COLO668 (cell line): ENCODE data around the gene PNPLA1.

Experiments used
- DNase-seq: peaks from one replicate; lab custom pipeline; 2025; ENCODE audit not compliant: unreplicated experiment; lab: John Stamatoyannopoulos, UW

PNPLA1 gene

DNA sequence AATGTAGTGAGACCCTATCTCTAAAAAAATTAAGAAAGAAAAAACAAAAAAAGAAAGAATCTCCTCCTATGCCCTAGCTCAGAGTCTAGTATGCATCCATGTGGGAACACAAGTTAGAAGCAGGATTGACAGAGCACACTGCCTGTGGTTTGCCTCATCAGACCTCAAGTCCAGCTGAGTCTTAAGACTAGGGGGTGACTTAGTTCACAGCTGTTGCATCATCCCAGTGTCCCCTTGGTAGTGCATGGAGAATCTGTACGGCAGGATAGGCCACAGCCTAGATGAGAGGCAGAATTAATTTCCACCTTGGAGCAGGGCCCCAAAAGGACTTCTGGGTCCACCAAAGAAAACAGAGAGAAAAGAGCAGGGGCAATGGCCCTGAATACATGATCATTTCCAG, 13.7 kb downstream of the PNPLA1 start:
- no peak for DNase-seq

DNA sequence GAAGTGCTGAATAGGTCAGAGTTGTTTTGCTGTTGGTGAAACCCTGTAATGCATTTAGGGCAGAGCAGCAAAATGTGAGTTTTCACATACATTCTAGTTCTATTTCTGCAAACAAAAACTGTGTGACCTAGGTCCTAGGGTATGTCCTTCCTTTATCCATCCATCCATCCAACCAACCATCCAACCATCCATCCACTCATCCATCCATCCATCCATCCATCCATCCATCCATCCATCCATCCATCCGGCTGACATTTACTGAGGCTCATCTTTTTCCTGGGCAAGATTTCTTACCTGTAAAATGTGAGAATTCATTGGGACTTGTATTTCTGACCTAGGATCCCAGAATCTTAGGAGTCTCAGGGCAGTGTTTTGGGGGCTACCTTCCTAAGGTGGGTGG, 14.5 kb downstream of the PNPLA1 start:
- no peak for DNase-seq

DNA sequence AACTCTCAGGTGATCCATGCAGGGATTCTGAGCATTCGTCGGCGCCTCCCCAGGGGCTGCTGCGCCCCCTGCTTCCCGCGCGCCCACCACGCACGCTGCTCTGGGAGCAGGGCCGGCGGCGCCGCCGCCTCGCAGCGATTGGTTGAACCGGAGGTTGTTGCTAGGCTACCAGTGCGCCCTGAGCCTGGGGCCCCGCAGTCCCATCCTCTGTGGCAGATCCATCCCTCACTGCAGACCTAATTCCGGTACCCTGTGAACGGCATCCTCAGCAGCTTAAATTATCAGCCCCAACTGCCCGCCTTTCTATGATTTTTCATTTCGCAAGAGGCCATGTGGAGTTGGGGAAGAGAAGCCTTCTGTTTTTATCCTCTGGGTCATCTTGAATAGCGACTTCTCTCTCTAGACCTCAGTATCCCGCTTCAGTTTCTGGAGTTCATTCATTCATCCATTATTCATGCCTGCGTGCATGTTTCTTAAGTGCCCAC, 15.4 kb downstream of the PNPLA1 start:
- no peak for DNase-seq

DNA sequence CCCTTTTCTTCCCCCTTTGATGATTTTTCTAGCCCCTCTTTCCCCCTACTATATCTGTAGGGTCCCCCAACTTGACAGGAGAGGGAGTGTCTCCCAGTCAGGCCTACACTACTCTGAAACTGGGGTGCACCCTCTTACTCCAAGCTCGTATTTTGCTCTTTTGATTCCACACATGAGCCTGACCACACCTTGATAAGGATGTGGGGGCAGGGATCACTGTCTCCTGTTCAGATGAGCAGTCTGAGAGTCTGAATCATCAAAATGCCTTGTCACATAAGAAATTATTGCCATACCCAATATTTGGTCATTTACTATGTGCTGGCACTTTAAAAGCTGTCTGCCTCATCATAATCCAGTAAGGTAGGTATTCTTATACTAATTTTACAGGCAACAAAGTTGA, 15.9 kb downstream of the PNPLA1 start:
- DNase-seq: no peak

DNA sequence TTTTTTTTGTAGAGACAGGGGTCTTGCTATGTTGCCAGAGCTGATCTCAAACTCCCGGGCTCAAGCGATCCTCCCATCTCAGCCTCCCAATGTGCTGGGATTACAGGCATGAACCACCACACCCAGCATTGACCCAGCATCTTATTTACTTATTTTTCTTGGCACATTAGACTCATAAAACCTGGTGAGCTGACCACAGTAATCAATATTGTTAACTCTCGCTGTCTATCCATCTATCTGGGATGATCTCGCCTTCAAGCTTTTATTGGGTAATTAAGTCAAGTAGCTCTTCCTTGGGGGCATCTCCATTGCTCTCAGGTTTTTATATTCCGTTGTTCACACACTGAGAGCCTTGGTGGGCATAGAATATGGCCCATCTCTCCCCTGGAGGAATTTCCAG, 17.0 kb downstream of the PNPLA1 start:
- DNase-seq: no peak

DNA sequence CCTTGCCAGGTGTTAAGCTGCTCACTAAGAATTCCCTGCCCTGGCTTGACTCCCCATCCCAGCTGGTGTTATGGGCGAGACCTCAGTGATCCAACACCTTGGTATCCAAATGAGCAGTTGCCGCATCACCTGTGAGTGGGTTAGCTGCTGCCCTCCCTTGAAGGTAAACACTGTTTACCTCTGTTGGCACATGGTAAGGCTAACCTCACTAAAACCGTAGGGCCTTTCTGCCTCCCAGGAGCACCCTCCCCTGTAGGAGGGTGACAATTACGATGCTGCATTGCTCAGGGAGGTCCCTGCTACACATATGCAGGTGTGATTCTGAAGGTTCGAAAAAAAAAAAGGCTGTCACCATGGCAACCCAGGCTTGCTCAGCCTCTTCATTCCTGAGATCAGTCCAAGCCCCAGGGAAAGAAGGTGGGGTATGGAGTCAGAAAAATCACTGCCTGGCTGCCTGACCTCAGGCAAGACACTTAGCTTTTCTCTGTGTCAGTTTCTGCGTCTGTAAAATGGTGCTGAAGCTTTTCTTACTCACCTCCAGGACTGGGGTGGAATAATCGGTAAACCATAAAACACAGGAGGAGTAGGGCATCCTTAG, 19.5 kb downstream of the PNPLA1 start:
- DNase-seq: no peak

DNA sequence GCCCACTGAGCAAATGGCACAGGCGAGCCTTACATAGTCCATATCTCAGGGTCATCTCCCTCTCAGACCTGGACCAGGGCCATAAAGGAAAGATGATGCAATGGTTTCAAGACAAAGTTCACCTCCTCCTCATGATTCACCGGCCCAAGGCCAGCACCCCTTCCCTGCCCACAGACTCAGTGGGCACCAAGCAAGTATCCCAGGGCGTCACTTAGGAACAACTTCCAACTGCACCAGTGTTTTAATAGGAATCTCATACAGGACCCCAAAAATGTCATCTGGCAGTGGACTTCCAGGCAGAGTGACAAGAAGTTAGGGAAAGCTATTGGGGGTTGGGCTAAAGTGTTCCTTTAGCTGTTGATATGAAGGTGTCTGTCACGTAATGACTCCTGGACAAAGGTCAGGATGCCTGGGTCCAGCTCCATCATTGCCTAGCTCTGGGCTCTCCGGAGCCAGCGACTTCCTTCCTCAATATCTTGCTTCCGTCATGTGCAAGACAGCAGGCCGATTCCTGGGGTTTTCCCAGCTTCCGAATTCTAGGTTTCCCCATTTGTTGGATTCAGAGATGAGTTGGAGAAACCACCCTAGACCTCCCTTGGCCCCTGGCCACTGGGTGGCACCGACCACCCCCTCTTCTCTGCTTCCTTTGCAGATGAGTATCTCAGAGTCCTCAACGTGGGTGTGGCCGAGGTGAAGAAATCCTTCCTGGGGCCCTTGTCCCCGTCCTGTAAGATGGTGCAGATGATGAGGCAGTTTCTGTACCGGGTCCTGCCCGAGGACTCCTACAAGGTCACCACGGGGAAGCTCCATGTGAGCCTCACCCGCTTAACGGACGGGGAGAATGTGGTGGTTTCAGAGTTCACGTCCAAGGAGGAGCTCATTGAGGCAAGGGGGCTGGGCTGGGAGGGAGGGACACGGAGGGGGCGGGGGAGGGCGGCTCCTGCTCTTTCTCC, 21.1 kb downstream of the PNPLA1 start:
- DNase-seq: no peak

DNA sequence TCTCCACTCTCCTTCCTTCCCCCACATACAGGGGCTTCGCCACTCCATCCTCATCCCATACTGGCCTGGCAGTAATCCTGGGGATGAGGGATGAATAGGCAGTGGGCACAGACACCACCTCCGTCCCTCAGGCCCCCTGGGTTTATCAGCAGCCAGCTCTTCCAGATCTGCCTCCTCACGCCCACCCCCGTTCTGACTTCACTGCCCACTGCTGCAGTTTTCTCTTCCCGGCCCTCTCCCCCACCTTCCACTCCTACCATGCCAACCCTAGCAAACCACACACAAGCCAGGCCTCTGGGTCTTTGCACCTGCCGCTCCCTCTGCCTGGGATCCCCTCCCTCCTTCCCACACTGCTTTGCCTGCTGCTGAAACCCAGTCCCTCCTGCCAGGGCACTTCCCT, 22.3 kb downstream of the PNPLA1 start:
- DNase-seq: no peak

DNA sequence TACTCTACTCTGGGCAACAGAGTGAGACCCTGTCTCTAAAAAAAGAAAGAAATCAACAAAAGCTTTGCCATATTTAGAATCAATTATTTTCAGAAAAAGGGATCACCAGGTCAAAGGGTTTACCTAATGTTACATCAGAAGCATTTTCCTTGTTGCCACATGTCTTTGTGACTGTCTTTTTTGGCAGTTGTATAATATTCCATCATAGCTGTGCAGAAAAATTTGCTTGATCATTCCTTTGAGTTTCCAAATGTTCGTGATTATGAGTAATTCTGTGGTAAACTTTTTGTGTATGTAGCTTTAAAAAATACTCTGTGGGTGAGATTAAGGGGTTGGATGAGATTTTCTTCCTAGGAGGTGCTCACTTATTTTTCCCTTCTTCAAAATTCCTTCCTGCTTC, 26.4 kb downstream of the PNPLA1 start:
- DNase-seq: no peak

DNA sequence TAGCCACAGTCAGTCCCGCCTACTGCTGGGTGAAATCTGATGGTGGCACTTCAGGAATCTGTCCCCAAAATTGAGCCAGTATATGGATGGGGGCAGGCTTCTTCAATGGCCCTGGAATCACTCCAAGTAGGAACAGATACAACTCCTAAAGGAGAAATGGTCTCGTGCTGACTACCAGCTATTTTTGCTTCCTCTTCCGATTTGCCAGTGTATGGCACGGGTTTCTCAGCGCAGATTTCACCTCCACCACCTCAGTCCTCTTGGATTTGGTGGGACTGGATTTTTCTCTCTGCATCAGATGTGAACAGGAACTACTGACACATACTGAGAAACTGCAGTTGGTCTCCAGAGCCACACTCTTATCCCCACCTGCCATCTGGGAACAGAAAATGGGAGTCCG, 27.2 kb downstream of the PNPLA1 start:
- DNase-seq: no peak

DNA sequence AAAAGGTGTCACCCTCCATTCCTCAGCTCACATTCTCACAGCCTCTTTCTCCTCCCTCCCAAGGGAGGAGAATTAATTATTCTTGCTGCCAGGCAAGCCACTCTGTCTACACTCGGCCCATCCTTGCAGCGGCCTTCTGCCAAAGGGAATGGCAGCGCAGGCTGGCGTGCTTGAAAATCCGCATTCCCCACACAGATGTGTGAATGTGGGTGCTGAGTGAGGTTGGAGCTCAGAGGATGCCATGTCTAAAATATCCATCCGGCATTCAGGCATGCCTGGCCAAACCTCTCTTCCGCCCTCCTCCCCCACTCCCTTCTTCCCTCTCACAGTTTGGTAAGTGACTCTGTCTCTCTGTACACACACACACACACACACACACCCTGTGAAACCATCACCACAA, 27.7 kb downstream of the PNPLA1 start:
- DNase-seq: no peak

DNA sequence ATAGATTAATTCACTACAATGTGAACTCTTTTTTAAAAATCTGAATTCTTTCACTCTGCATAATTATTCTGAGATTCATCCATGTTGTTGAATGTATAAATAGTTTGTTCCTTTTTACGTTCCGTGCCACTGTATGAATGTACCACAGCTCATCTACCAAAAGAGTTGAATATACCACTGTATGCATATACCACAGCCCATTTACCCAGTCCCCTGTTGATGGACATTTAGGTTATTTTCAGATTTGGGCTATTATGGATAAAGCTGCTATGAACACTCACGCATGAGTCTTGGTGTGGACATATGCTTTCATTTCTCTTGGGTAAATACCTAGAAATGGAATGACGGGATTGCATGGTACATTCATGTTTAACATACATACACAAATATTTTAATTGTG, 28.2 kb downstream of the PNPLA1 start:
- DNase-seq: no peak

DNA sequence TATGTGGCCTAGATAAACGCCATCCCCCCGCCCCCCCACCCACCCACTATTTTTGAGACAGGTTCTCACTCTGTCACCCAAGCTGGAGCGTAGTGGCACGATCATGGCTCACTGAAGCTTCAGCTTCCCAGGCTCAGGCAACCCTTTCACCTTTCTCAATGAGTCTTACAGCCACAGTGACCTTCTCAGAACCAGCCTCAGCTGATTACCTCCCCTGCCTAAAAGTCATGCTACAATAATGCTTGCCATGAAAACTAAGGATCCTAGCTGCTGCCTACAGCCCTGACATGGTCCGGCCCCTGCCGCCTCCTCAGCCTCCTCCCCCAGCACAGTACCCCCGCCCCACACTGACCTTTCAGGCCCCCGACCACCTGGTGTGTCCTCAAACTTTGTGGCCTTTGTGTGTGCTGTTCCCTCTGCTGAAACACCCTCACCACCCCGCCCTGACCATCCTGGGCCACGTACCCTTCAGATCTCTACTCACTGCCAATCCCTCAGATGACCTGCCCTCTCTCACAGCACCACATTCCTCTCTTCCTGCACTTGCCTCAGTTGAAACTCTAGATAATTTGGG, 31.3 kb downstream of the PNPLA1 start:
- DNase-seq: no peak

DNA sequence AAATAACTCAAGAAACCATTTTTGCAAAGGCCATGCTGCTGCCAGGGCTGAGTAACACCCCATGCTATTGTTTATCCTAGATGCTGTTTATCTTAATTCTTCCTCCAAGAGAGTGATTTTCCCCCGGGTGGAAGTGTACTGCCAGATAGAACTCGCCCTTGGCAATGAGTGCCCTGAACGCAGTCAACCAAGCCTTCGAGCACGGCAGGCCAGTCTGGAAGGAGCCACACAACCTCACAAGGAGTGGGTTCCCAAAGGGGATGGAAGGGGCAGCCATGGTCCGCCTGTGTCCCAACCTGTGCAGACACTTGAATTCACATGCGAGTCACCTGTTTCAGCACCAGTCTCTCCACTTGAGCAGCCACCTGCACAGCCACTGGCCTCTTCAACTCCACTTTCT, 31.9 kb downstream of the PNPLA1 start:
- DNase-seq: peak; percentile 19

DNA sequence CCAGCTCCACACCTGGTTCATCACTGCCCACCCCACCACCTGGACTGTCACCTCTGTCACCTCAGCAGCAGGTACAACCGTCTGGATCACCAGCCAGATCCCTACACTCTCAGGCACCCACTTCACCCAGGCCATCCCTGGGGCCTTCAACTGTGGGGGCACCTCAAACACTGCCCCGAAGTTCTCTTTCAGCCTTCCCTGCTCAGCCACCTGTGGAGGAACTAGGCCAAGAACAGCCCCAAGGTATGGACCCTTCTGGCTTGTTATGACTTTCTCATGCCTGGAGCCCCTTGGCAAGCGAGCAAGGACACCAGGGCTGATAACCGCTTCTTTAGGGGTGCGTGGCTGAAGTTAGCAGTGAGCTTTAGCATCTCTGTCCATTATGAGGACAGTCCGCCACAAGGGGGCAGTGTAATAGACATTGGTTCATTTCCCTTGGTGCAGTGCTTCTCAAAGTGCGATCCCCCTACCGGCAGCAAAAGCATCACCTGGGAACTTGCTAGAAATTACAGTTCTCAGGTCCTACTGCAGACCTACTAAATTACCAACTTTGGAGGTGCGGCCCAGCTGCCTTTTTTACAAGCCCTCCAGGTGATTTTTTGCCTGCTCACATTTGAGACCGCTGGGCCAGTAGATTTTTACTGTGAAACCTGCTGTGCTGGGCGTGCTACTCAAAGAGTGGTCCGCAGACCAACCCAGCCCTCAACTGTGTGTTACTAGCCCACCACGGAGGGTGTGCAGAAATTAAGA, 32.5 kb downstream of the PNPLA1 start:
- DNase-seq: peak; percentile 84

DNA sequence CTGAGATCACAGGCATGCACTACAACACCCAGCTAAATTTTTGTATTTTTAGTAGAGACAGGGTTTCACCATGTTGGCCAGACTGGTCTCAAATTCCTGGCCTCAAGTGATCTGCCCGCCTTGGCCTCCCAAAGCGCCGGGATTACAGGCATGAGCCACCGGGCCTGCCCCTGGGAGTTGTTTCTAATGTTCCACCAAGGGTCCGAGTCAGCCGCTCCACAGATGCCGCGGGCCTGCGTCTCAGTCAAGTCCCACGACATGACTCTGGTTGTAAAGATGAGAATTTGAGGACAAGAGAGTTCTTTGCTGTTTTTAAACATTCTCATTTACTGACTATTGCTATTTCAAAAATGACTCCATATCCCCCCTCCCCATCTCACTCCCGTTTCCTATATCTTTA, 36.0 kb downstream of the PNPLA1 start:
- DNase-seq: no peak

DNA sequence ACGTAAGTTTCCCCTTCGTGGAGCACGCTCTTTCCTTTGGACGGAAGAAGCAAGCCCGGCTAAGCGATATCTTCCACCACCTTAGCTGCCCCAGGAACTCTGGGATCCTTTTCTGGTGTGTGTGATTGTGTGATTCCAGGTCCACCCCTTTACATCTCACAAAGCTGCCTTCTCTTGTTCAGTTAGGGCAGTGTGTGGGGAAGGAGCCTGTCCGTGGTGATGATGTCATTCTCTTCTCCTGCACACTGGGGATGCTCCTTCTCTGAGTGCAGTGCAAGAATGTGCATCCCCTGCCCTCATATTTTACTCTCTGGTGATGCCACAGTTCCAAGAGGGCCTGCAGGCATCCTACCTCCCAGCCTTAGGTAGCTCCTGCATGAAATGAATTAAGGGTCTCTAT, 36.5 kb downstream of the PNPLA1 start:
- DNase-seq: no peak

DNA sequence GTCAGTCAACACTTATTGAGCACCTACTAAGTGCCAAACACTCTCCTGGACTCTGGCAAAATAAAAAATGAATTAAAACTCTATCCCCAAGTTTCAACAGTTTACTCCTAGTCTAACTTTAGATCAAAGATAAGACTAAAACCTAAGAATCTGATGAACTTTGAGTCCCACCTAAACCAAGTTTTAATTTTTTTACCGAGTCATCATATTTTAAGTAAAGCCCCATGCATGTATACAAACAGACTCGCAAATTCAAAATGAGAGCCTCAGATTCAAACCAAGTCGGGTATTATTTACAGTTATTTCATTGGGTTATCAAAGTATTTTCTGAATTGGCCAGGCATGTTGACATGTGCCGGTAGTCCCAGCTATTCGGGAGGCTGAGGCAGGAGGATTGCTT, 38.7 kb downstream of the PNPLA1 start:
- DNase-seq: no peak

DNA sequence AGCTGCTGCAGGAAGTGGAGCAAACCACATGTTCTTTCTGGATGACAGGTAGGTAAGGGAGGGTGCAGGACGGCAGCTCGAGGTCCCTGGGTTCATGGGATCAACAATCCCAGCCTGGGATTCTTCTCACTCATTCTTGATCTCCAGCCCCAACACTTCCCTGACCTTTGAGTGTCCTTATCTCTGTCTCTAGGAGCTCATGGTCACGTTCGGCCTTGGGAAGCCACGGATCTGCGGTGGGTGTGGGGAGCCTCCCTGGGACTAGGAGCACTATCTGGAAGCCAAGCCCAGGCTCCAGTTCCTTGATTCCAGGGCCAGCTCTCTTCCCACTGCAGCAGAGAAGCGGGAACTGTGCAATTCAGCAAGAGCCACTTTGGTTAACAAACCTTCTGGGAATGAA, 39.3 kb downstream of the PNPLA1 start:
- DNase-seq: no peak

DNA sequence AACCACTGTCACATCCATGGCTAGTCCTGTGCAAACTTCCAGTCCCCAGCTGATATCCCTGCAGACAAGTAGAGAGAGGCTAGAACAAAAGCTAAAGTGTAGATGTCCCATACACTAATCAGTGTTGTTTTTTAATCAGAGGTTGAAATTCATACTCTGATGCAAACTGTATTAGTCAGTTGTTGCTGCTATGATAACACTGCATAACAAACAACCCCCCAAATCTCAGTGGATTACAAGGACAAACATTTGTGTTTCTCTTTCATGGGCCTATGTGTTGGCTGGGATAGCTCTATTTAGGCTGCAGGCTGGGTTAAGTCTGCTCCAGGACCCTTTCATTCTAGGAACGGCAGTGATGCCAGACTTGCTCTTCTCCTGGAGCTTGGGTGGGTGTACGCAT, 40.0 kb downstream of the PNPLA1 start:
- DNase-seq: no peak

DNA sequence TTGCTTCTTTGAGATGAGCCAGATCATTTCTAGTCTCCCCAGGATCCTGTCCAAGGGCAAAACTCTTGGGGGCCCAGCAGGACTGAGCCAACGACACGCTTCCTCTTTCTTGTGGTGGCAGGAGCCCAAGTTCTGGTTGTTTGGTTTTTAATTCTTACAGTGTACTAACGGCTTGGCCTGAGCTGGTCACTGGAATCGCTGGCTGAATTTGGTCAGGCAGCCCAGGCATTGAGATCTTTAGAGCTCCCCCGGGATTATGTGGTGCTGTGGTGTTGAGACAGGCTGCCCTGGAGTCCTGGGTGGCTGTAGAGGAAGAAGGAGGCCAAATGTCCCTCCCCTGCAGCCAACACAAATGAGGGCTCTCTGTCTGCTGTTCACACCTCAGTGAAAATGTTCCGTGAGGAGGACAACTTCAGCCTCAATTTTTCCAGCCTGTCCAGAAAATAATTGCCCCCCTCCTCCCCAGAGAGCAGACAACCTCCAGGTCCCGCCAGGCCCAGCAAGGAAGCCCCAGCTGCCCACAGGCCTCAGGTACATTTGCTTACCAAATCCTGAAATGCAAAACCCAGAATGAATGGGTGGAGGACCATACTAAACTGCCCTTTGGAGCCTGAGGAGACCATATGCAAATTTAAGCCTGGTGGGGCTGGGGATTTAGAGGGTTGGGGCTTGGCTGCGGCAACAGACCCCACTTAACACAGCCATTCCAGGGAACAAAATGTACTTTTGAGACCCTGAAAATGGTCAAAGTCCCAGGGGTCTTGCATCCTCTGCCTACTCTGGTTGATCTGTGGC, 43.2 kb downstream of the PNPLA1 start:
- no peak for DNase-seq
